PFSK-1 (cell line): ENCODE measurements around the gene DLGAP4.

Experiments
- FOXP2 ChIP-seq: optimal IDR thresholded peaks from 2 replicates; pipeline ENCODE3; 2011; ENCODE audit warnings: borderline replicate concordance, control low read depth, inconsistent platforms; ENCODE audit not compliant: insufficient read depth; ENCODE audit errors: extremely low read length, extremely low read depth
- POLR2AphosphoS5 ChIP-seq: IDR thresholded peaks from 2 replicates; pipeline ENCODE4 v1.6.1; 2012; ENCODE audit warnings: low read depth, mild to moderate bottlenecking, control low read depth, low read length, moderate library complexity
- SIN3A ChIP-seq: IDR thresholded peaks from 2 replicates; pipeline ENCODE4 v1.6.1; 2012; ENCODE audit warnings: mild to moderate bottlenecking, low read length, moderate library complexity, borderline replicate concordance; ENCODE audit not compliant: insufficient read depth
- TAF1 ChIP-seq: IDR thresholded peaks from 2 replicates; pipeline ENCODE4 v1.6.1; 2012; ENCODE audit warnings: low read length, control low read depth, borderline replicate concordance; ENCODE audit not compliant: insufficient read depth
- TF ChIP-seq, protein P1 (sequence below), 2 experiments: IDR thresholded peaks; 2 replicates each; pipeline versions ENCODE4 v1.6.1 to v1.8.0; 2011 to 2012; ENCODE audit warnings: low read depth in 2 of 2, low read length in 2 of 2, control low read depth in 1 of 2, inconsistent platforms in 1 of 2, mild to moderate bottlenecking in 1 of 2, moderate library complexity in 1 of 2; ENCODE audit not compliant: insufficient read depth in 1 of 2

The DLGAP4 gene

DNA sequence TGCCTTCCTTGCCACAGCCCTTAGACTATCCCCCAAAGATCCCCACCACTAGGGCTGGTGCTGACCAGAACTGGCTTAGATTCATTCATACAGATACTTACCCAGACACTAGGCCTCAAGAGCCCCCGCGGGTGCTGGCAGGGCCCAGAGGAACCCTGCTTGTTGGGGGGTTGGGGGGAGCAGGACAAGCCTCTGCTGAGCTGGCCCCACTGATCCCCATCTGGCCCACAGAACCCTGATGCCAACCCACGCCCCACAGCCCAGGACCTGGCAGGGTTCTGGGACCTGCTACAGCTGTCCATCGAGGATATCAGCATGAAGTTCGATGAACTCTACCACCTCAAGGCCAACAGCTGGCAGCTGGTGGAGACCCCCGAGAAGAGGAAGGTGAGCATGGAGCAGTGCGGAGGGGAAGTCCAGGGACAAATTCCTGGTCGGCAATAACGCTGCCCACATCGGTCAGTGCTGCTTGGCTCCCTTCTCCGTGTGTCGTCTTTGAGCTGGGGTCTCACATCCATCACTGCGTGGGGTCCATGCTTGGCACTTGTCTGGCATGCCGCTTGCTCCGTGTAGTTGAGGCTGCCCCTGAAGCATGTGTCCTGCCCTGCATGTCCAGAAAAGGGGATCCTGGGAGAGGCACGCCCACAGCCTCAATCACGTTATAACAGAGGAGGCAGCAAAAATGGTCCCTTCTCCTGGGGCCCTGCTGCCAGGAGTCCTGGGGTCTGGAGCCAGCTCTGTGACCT lies 219.7 kb downstream of the DLGAP4 start:
- TF ChIP-seq SIN3A: no peak
- TF ChIP-seq TAF1: no peak
- TF ChIP-seq POLR2AphosphoS5: no peak

- no peak for TF ChIP-seq FOXP2
These were observed 220.4 kb downstream of the DLGAP4 start for GRCh38 chr20:36526521-36527011.

GRCh38 chr20:36527331-36528125 lies 221.4 kb downstream of the DLGAP4 start:
- no peak for TF ChIP-seq FOXP2
- TF ChIP-seq TAF1: no peak
- TF ChIP-seq, protein P1, sequence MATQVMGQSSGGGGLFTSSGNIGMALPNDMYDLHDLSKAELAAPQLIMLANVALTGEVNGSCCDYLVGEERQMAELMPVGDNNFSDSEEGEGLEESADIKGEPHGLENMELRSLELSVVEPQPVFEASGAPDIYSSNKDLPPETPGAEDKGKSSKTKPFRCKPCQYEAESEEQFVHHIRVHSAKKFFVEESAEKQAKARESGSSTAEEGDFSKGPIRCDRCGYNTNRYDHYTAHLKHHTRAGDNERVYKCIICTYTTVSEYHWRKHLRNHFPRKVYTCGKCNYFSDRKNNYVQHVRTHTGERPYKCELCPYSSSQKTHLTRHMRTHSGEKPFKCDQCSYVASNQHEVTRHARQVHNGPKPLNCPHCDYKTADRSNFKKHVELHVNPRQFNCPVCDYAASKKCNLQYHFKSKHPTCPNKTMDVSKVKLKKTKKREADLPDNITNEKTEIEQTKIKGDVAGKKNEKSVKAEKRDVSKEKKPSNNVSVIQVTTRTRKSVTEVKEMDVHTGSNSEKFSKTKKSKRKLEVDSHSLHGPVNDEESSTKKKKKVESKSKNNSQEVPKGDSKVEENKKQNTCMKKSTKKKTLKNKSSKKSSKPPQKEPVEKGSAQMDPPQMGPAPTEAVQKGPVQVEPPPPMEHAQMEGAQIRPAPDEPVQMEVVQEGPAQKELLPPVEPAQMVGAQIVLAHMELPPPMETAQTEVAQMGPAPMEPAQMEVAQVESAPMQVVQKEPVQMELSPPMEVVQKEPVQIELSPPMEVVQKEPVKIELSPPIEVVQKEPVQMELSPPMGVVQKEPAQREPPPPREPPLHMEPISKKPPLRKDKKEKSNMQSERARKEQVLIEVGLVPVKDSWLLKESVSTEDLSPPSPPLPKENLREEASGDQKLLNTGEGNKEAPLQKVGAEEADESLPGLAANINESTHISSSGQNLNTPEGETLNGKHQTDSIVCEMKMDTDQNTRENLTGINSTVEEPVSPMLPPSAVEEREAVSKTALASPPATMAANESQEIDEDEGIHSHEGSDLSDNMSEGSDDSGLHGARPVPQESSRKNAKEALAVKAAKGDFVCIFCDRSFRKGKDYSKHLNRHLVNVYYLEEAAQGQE (IDR thresholded peaks at IDR 0.05; ENCODE audit: insufficient read depth in 1 of 2, low read depth in 2 of 2, low read length in 2 of 2): no peak
- TF ChIP-seq POLR2AphosphoS5: no peak
- no peak for TF ChIP-seq SIN3A

- TF ChIP-seq FOXP2: no peak
- TF ChIP-seq, protein P1 (IDR thresholded peaks at IDR 0.05; ENCODE audit: insufficient read depth in 1 of 2, low read depth in 2 of 2, low read length in 2 of 2): no peak
- TF ChIP-seq TAF1: no peak
- no peak for TF ChIP-seq SIN3A
- no peak for TF ChIP-seq POLR2AphosphoS5
These were observed 222.2 kb downstream of the DLGAP4 start for GRCh38 chr20:36528176-36528874.

DNA sequence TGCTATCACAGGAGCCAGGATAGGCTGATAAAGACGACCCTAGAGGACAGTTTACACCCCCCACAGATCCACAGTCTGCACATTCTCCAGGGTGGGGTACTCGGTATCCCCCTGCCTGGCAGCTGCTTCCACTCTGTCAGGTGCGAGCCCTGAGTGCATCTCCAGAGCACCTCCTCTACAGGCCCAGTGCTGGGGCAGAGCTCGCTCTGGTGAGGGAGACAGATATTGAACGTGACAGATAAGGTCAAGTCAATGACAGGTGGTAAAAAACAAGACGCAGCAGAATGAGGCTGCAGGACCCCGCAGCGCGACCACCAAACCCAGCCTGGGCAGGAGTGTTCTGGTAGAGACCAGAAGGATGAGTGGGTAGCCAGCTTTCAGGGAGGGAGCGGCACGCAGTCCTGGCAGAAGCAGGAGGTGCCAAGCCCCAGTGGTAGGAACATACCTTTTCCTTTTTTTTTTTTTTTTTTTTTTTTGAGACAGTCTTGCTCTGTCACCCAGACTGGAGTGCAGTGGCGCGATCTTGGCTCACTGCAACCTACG lies 222.8 kb downstream of the DLGAP4 start:
- TF ChIP-seq FOXP2: no peak
- TF ChIP-seq POLR2AphosphoS5: no peak
- TF ChIP-seq, protein P1 (IDR thresholded peaks at IDR 0.05; ENCODE audit: insufficient read depth in 1 of 2, low read depth in 2 of 2, low read length in 2 of 2): no peak
- no peak for TF ChIP-seq SIN3A
- no peak for TF ChIP-seq TAF1
